C4-2B (cell line): ENCODE data around the gene GPR183.

Experiments used
- H3K27ac ChIP-seq: fragments of 450-650 bp; 2 replicates; pipeline ENCODE4 v1.5.1; 2017
- CTCF ChIP-seq: fragments of 450-650 bp; conservative IDR thresholded peaks from 2 replicates; pipeline ENCODE4 v1.5.1; 2017; ENCODE audit warnings: mild to moderate bottlenecking
- ZFX ChIP-seq: fragments of 450-650 bp; IDR thresholded peaks from 2 replicates; pipeline ENCODE4 v1.6.1; 2017

Gene GPR183

DNA sequence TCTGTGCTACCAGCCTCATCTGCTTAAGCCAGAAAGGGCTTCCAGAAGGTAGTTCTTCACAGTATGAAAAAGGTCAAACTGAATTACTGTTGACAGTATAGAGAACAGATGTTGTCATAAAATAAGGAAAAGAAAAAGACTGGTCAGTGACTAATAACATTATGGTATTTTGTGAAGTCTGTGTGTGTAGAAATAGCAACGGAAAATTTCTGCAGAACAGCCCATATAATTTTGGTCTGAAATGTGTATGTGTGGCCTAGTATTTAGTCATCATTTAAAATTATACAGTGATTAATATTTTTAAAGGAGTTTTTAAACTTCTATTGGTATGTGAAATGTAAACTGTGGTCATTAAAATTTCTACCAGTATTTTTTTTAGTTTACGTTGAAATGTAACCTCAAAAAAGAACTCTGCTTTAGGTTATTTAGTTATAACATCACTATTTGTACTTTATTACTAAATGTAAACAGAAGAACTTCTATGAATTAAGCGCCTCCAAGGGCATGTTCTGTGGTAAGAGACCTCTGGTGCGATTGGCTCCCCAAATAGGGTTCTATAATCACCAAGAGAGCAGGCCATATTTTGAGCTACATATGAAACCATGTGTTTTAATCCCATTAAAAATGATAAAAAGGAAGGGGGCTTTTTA is 3.3 kb upstream of the GPR183 start:
- no peak overlapping the region for H3K27ac ChIP-seq
- TF ChIP-seq ZFX = no peak
- no peak for TF ChIP-seq CTCF

DNA sequence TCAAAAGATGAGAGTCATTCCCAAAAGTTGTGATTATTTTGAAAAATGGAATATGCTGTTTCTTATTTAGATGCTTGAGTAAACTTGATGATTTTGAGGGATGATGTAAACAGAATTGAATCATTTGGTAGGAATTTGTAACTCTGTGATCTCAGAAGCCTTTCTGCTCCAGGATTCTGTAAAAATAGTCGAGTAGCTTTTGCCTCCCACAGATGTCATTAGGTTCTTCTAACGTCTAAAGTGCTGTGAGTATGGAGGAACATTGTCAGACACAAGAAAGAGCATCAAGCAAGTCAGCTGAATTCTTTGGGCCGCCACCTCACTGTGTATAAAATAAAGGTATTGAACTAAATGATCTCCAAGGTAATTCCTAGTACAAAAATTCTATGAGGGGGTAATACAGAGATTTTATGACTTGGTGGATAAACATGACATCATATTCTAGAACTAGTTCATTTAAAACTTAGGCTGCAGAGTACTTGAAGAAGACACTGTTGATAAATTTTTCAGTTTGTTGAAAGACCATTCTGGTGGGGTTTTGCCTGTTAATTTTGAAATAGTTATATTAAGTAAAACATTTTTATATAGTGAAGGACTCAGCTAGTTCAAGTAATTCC is 1.4 kb upstream of the GPR183 start:
- H3K27ac ChIP-seq = no peak overlapping the region
- no peak for TF ChIP-seq ZFX
- no peak for TF ChIP-seq CTCF

DNA sequence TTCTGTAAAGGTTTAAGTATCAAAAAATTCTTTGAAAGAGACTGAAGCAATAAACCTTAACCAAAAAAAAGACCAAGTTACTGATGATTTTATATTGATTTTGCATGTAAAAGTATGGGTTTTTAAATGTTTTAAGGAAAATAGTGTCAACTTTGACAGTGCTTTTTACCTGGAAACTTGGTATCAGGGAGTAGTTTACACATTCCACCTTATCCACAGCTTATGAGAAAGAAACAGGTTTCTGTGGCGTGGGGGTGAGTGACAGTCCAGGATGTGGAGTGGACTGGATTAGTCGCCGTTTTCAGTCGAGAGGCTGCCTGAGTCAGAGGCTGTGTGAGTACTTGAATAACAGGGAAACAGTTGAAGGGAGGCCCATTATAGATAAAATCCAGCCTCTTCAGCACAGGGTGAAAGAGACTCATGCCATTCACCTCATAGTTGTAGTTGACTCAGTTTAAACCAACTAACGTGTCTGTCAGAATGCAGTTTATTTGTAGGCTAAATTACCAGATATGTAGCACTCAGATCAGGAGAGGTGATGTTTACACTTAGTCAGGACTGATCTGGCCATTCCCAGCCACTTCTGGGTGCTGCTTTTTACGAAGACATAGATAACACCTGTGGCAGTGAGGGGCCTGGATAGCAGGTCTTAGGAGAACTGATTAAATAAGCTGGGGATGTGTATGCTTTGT is 595 bp upstream of the GPR183 start:
- TF ChIP-seq ZFX (no peak), CTCF (no peak)
- H3K27ac ChIP-seq = no peak overlapping the region

- no peak for TF ChIP-seq CTCF
- no peak overlapping the region for H3K27ac ChIP-seq
Observed at GRCh38 chr13:99305566-99305965, 1.6 kb downstream of the GPR183 start.

DNA sequence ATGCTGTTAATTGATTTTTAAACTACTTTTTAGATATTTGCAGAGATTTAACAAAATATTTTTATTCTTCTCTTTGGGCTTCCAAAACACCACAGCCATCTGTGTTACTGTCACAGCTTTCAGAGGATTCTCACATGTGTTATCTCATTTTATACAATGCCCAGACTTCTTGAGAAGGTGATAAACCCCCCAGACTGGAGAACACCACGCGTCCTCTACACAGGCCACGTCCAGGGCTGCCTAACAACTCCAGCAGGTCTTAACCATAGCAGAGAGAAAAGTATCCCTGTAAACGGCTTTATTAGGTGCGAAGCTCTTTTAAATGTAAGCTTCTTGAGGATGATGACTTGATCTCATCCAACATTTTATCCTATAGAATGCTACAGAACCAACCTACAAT is 2.0 kb downstream of the GPR183 start:
- TF ChIP-seq CTCF = no peak
- TF ChIP-seq ZFX = no peak

GRCh38 chr13:99304541-99304940 is 2.7 kb downstream of the GPR183 start:
- TF ChIP-seq CTCF = no peak
- no peak for TF ChIP-seq ZFX
- no peak overlapping the region for H3K27ac ChIP-seq

More for the DNA sequence above, 2.0 kb downstream of the GPR183 start:
- H3K27ac ChIP-seq = no peak overlapping the region

- no peak overlapping the region for H3K27ac ChIP-seq
- TF ChIP-seq CTCF (no peak), ZFX (no peak)
Observed at GRCh38 chr13:99303863-99304521, 3.2 kb downstream of the GPR183 start.
